BLaER1 (cell line): ENCODE measurements around the gene DLG2.

Experiments used
- H3K27ac ChIP-seq: shearing (Covaris generic); formaldehyde crosslinking; 2 replicates; pipeline ENCODE4 v1.8.1; 2022
- H3K27me3 ChIP-seq: shearing (Covaris generic); formaldehyde crosslinking; 2 replicates; pipeline ENCODE4 v1.8.1; 2022
- H3K36me3 ChIP-seq: shearing (Covaris generic); formaldehyde crosslinking; 2 replicates; pipeline ENCODE4 v1.8.1; 2022
- H3K4me1 ChIP-seq: shearing (Covaris generic); formaldehyde crosslinking; 2 replicates; pipeline ENCODE4 v1.8.1; 2022
- H3K4me2 ChIP-seq: shearing (Covaris generic); formaldehyde crosslinking; 2 replicates; pipeline ENCODE4 v1.8.1; 2022
- H3K4me3 ChIP-seq: shearing (Covaris generic); formaldehyde crosslinking; 2 replicates; pipeline ENCODE4 v1.8.1; 2022
- H3K9ac ChIP-seq: shearing (Covaris generic); formaldehyde crosslinking; 2 replicates; pipeline ENCODE4 v1.8.1; 2022
- H3K9me3 ChIP-seq: shearing (Covaris generic); formaldehyde crosslinking; 2 replicates; pipeline ENCODE4 v1.8.1; 2022
- H4K20me1 ChIP-seq: shearing (Covaris generic); formaldehyde crosslinking; 2 replicates; pipeline ENCODE4 v1.8.1; 2022
- Cebpa-rat ChIP-seq: shearing (Covaris generic); IDR thresholded peaks from 2 replicates; pipeline ENCODE4 v1.8.1; 2022

DLG2 gene

DNA sequence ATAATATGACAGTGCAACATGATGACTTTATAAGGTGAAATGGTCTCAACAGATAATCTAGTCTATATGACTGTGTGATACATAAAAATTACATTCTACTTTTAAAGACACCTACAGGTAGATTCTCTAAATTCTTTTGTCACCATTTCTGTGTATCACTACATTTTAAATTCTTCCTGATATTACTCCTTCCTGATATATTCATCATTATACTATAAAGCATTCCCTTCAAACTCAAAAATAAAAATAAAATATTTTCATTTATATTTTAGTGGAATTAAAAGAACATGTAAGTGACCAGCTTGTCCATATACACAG lies 1062.3 kb downstream of the DLG2 start:
- H3K9ac ChIP-seq = no peak overlapping the region
- H3K27ac ChIP-seq = no peak overlapping the region
- H3K4me2 ChIP-seq = no peak overlapping the region
- H4K20me1 ChIP-seq = no peaks in the 10 kb centered on the region
- peaks cover 4% of the 10 kb centered on the region; the same call in 1 of the 2 replicates for H3K9me3 ChIP-seq
- peaks cover 34% of the 10 kb centered on the region for H3K4me1 ChIP-seq
- no peaks in the 10 kb centered on the region for H3K27me3 ChIP-seq
- TF ChIP-seq Cebpa-rat = no peak
- no peak overlapping the region for H3K4me3 ChIP-seq
- no peaks in the 10 kb centered on the region for H3K36me3 ChIP-seq

GRCh38 chr11:84564180-84564866 lies 1062.8 kb downstream of the DLG2 start:
- Histone ChIP-seq H3K4me1 (peaks cover 34% of the 10 kb centered on the region), H3K9me3 (0 out of 2 replicates have a peak, but pooled peaks cover 4% of the 10 kb centered on the region), H3K4me2 (no peak overlapping the region), H3K27me3 (no peaks in the 10 kb centered on the region), H3K4me3 (no peak overlapping the region), H3K9ac (no peak overlapping the region), H3K27ac (no peak overlapping the region), H4K20me1 (no peaks in the 10 kb centered on the region), H3K36me3 (no peaks in the 10 kb centered on the region)
- TF ChIP-seq Cebpa-rat = no peak

- no peak overlapping the region for H3K9ac ChIP-seq
- H3K27me3 ChIP-seq = no peaks in the 10 kb centered on the region
- H3K27ac ChIP-seq = no peak overlapping the region
- no peaks in the 10 kb centered on the region for H4K20me1 ChIP-seq
- H3K4me2 ChIP-seq = no peak overlapping the region
- H3K4me3 ChIP-seq = no peak overlapping the region
- TF ChIP-seq Cebpa-rat = no peak
- no peaks in the 10 kb centered on the region for H3K9me3 ChIP-seq
- peaks cover 26% of the 10 kb centered on the region for H3K4me1 ChIP-seq
- H3K36me3 ChIP-seq = no peaks in the 10 kb centered on the region
These were observed 1063.8 kb downstream of the DLG2 start for GRCh38 chr11:84563356-84563755.

DNA sequence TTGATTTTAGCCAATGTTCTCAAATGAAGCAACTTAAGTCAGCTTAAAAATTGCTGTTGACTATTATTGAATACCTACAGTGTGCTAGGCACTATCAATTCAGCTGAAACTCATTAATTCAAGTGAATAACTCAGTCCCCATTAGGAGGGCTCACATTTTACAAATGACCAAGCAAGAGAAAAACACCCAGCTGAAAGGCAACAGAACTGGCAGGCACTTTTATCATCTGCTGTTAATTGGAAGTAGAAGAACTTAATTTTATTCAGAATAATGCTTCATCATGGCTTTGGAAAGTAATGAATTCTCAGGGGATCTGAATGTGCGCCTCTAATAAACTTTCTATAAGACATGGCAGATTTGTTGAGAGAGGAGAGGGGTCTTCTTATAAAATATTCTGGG lies 1066.9 kb downstream of the DLG2 start:
- Histone ChIP-seq H3K36me3 (no peaks in the 10 kb centered on the region), H3K4me1 (no peaks in the 10 kb centered on the region), H3K9ac (no peak overlapping the region), H3K4me3 (no peak overlapping the region), H3K4me2 (no peak overlapping the region), H3K27me3 (no peaks in the 10 kb centered on the region), H3K9me3 (no peaks in the 10 kb centered on the region), H3K27ac (no peak overlapping the region), H4K20me1 (no peaks in the 10 kb centered on the region)
- TF ChIP-seq Cebpa-rat = no peak

GRCh38 chr11:84558085-84558905 lies 1068.8 kb downstream of the DLG2 start:
- no peaks in the 10 kb centered on the region for H3K9me3 ChIP-seq
- no peak overlapping the region for H3K27ac ChIP-seq
- H3K9ac ChIP-seq = no peak overlapping the region
- no peak for TF ChIP-seq Cebpa-rat
- no peak overlapping the region for H3K4me2 ChIP-seq
- H3K36me3 ChIP-seq = no peaks in the 10 kb centered on the region
- H3K4me3 ChIP-seq = no peak overlapping the region
- H3K4me1 ChIP-seq = no peaks in the 10 kb centered on the region
- H4K20me1 ChIP-seq = no peaks in the 10 kb centered on the region
- no peaks in the 10 kb centered on the region for H3K27me3 ChIP-seq

DNA sequence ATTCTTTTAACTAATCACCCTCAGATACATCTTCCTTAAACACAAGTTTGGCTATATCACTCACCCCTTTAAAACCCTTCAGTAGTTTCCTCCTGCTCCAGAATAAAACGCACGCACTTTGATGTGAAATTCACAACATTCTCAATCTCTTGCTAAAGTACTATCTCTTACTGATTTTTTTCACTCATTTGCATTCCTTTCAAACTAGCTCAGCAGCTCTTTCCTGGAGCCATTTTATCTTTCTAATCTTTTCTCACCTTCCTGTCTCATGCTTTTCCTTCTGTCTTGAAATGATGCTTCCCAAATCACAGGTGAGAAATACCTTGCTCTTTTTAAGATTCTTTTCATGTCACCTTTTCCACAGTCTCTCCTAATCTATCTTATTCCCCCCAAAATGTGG lies 1074.4 kb downstream of the DLG2 start:
- Histone ChIP-seq H3K27me3 (no peaks in the 10 kb centered on the region), H3K9ac (no peak overlapping the region), H4K20me1 (no peaks in the 10 kb centered on the region), H3K4me2 (no peak overlapping the region), H3K4me3 (no peak overlapping the region), H3K4me1 (peaks cover 14% of the 10 kb centered on the region), H3K36me3 (no peaks in the 10 kb centered on the region), H3K9me3 (no peaks in the 10 kb centered on the region), H3K27ac (no peak overlapping the region)
- TF ChIP-seq Cebpa-rat = no peak

DNA sequence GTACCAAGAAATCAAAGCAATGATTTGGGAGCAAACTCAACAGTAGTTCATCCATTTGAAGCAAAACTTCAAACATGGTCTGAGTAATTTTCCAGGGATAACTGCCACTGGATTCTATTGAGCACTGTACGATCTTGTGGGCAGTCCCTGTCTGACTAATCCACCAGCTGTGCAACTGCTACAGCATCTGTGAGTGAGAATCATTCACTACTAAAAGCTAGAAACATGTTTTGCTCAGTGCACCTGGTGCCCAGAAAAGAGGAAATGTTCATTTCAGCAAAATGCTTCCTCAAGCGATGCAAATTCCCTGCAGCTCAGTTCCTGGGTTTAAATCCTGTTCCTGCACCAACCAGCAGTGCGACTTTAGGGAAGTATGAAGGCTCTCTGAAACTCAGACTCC lies 1077.9 kb downstream of the DLG2 start:
- Histone ChIP-seq H3K4me2 (peak overlapping the region; percentile 46), H3K27ac (no peak overlapping the region), H3K4me3 (no peak overlapping the region), H4K20me1 (no peaks in the 10 kb centered on the region), H3K9ac (no peak overlapping the region), H3K9me3 (no peaks in the 10 kb centered on the region), H3K27me3 (no peaks in the 10 kb centered on the region), H3K36me3 (no peaks in the 10 kb centered on the region), H3K4me1 (peaks cover 14% of the 10 kb centered on the region)
- TF ChIP-seq Cebpa-rat = no peak

DNA sequence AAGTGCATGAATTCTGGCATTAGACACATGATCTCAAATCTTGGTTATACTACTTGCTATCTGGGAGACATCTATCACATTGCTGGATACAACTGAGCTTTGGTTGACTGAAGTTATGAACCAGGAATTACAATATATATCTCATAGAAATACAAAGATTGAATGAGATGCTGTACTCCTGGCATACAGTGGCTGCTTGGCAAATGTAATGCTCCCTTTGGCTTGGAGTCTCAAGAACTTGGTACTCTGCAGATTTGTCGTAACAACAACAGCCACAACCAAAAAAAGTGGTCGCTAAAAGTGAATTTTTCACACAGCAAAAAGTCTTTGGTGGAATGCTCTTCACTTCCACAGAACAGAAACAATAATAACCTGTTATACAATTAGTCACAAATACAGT lies 1082.6 kb downstream of the DLG2 start:
- Histone ChIP-seq H4K20me1 (no peaks in the 10 kb centered on the region), H3K4me3 (no peak overlapping the region), H3K9ac (no peak overlapping the region), H3K36me3 (no peaks in the 10 kb centered on the region), H3K27ac (no peak overlapping the region), H3K4me1 (peaks cover 10% of the 10 kb centered on the region), H3K9me3 (no peaks in the 10 kb centered on the region), H3K4me2 (no peak overlapping the region), H3K27me3 (no peaks in the 10 kb centered on the region)
- no peak for TF ChIP-seq Cebpa-rat

- H3K4me2 ChIP-seq = no peak overlapping the region
- no peaks in the 10 kb centered on the region for H3K36me3 ChIP-seq
- H3K27me3 ChIP-seq = no peaks in the 10 kb centered on the region
- no peak for TF ChIP-seq Cebpa-rat
- no peaks in the 10 kb centered on the region for H4K20me1 ChIP-seq
- H3K4me3 ChIP-seq = no peak overlapping the region
- H3K9ac ChIP-seq = no peak overlapping the region
- H3K9me3 ChIP-seq = no peaks in the 10 kb centered on the region; the same call in 1 of the 2 replicates
- peaks cover under 1% of the 10 kb centered on the region; the same call in 1 of the 2 replicates for H3K4me1 ChIP-seq
- no peak overlapping the region for H3K27ac ChIP-seq
These were observed 1083.6 kb downstream of the DLG2 start for GRCh38 chr11:84543367-84544159.
